Trophoblast cell (in vitro differentiated cells and primary cell): ENCODE measurements around the gene HJV.

Source experiments
- DNase-seq, 2 donors: peaks; one replicate each; pipeline ENCODE4 v3.0.0-alpha.2; 2016
- H2AFZ ChIP-seq: 2 replicates; pipeline ENCODE4 v1.6.1; 2013; ENCODE audit warnings: low read length, moderate library complexity, mild to moderate bottlenecking; ENCODE audit not compliant: insufficient read depth, poor library complexity
- H2AK5ac ChIP-seq: 2 replicates; pipeline ENCODE4 v1.6.1; 2013; ENCODE audit warnings: mild to moderate bottlenecking, low read length
- H2BK120ac ChIP-seq: 2 replicates; pipeline ENCODE4 v1.6.1; 2013; ENCODE audit warnings: low read length, mild to moderate bottlenecking, moderate library complexity; ENCODE audit not compliant: insufficient read depth, poor library complexity
- H2BK12ac ChIP-seq: 2 replicates; pipeline ENCODE4 v1.6.1; 2013; ENCODE audit warnings: mild to moderate bottlenecking, low read length, moderate library complexity
- H2BK5ac ChIP-seq: 2 replicates; pipeline ENCODE4 v1.6.1; 2013; ENCODE audit warnings: low read length, low read depth, moderate library complexity, mild to moderate bottlenecking; ENCODE audit not compliant: poor library complexity
- H3K14ac ChIP-seq: 2 replicates; pipeline ENCODE4 v1.6.1; 2013; ENCODE audit warnings: mild to moderate bottlenecking, low read length
- H3K18ac ChIP-seq: 2 replicates; pipeline ENCODE4 v1.6.1; 2013; ENCODE audit warnings: mild to moderate bottlenecking, low read length
- H3K23ac ChIP-seq: 2 replicates; pipeline ENCODE4 v1.6.1; 2013; ENCODE audit warnings: low read length
- H3K27ac ChIP-seq: 2 replicates; pipeline ENCODE4 v1.5.1; 2013; ENCODE audit warnings: low read depth, mild to moderate bottlenecking, inconsistent platforms, low read length, moderate library complexity
- H3K27me3 ChIP-seq: 2 replicates; pipeline ENCODE4 v1.6.1; 2013; ENCODE audit warnings: inconsistent platforms, mild to moderate bottlenecking, low read length, moderate library complexity; ENCODE audit not compliant: insufficient read depth
- H3K36me3 ChIP-seq, 2 experiments: 1 replicate in 1 of 2; 2 replicates in 1 of 2; pipeline ENCODE4 v1.6.1; 2013; ENCODE audit warnings: low read length in 2 of 2, mild to moderate bottlenecking in 2 of 2, moderate library complexity in 1 of 2; ENCODE audit not compliant: insufficient read depth in 2 of 2, control insufficient read depth in 1 of 2
- H3K4ac ChIP-seq: 2 replicates; pipeline ENCODE4 v1.6.1; 2013; ENCODE audit warnings: low read depth, mild to moderate bottlenecking, low read length, moderate library complexity
- H3K4me1 ChIP-seq, 2 experiments: 1 replicate in 1 of 2; 2 replicates in 1 of 2; pipeline ENCODE4 v1.6.1; 2013; ENCODE audit warnings: low read length in 2 of 2, mild to moderate bottlenecking in 2 of 2, moderate library complexity in 1 of 2; ENCODE audit not compliant: insufficient read depth in 2 of 2, control insufficient read depth in 1 of 2
- H3K4me2 ChIP-seq: 2 replicates; pipeline ENCODE4 v1.6.1; 2013; ENCODE audit warnings: inconsistent platforms, mild to moderate bottlenecking, low read length, moderate library complexity
- H3K4me3 ChIP-seq: 2 replicates; pipeline ENCODE4 v1.5.1; 2013; ENCODE audit warnings: mild to moderate bottlenecking, low read depth, low read length, inconsistent platforms
- H3K79me1 ChIP-seq: one replicate; pipeline ENCODE4 v1.6.1; 2013; ENCODE audit warnings: low read length
- H3K79me2 ChIP-seq: 2 replicates; pipeline ENCODE4 v1.6.1; 2013; ENCODE audit warnings: low read length, mild to moderate bottlenecking; ENCODE audit not compliant: control insufficient read depth, insufficient read depth, poor library complexity
- H3K9ac ChIP-seq: 2 replicates; pipeline ENCODE4 v1.6.1; 2013; ENCODE audit warnings: mild to moderate bottlenecking, low read length
- H3K9me3 ChIP-seq: 2 replicates; pipeline ENCODE4 v1.6.1; 2013; ENCODE audit warnings: low read depth, mild to moderate bottlenecking, control low read depth, inconsistent platforms, low read length; ENCODE audit not compliant: insufficient read depth
- H4K12ac ChIP-seq: 2 replicates; pipeline ENCODE4 v1.6.1; 2013; ENCODE audit warnings: low read depth, mild to moderate bottlenecking, low read length, moderate library complexity
- H4K8ac ChIP-seq: 2 replicates; pipeline ENCODE4 v1.6.1; 2013; ENCODE audit warnings: low read depth, mild to moderate bottlenecking, low read length, moderate library complexity
- H4K91ac ChIP-seq: one replicate; pipeline ENCODE4 v1.6.1; 2013; ENCODE audit warnings: low read depth, mild to moderate bottlenecking, low read length, moderate library complexity
- WGBS: extraction: QIAGEN DNeasy Blood & Tissue Kit; methylation state at CpG from one replicate; pipeline ENCODE4 v1.1.7; 2013; ENCODE audit warnings: missing lambda C conversion rate; ENCODE audit not compliant: insufficient read length, insufficient coverage; ENCODE audit errors: extremely low coverage; 5-methylcytosine and 5-hydroxymethylcytosine counted together

Gene HJV

GRCh38 chr1:146035048-146035423 is 13.5 kb upstream of the HJV start:
- no peak overlapping the region for H2BK5ac ChIP-seq
- no peak overlapping the region for H3K23ac ChIP-seq
- H3K4me3 ChIP-seq: peak overlapping the region; percentile 49
- DNase-seq: no peak
- no peak overlapping the region for H2AK5ac ChIP-seq
- H3K79me1 ChIP-seq: peaks cover 12% of the 10 kb centered on the region
- peak overlapping the region; percentile 44 for H4K8ac ChIP-seq
- no peaks in the 10 kb centered on the region for H3K4me1 ChIP-seq
- no peak overlapping the region for H2BK120ac ChIP-seq
- H3K4ac ChIP-seq: no peak overlapping the region
- H3K27ac ChIP-seq: no peak overlapping the region
- no peak overlapping the region for H3K18ac ChIP-seq
- H3K9me3 ChIP-seq: no peaks in the 10 kb centered on the region
- H3K9ac ChIP-seq: no peak overlapping the region
- no peak overlapping the region for H3K14ac ChIP-seq
- H2AFZ ChIP-seq: peak overlapping the region; percentile 83
- peak overlapping the region; percentile 57 for H3K4me2 ChIP-seq
- no peak overlapping the region for H2BK12ac ChIP-seq
- WGBS: no CpG with 5 or more reads among the region's 6 CpGs
- H4K12ac ChIP-seq: peak overlapping the region; percentile 60
- H3K27me3 ChIP-seq: no peaks in the 10 kb centered on the region
- no peaks in the 10 kb centered on the region for H3K36me3 ChIP-seq
- H4K91ac ChIP-seq: no peak overlapping the region
- peaks cover 6% of the 10 kb centered on the region for H3K79me2 ChIP-seq

- no peaks in the 10 kb centered on the region for H3K4me1 ChIP-seq
- DNase-seq: peak; percentile 5 to 77
- no peak overlapping the region for H4K91ac ChIP-seq
- no peak overlapping the region for H3K4me2 ChIP-seq
- WGBS: no CpG with 5 or more reads among the region's 6 CpGs
- H2BK120ac ChIP-seq: no peak overlapping the region
- H3K79me1 ChIP-seq: peaks cover 6% of the 10 kb centered on the region
- no peak overlapping the region for H3K9ac ChIP-seq
- no peak overlapping the region for H2AFZ ChIP-seq
- no peak overlapping the region for H3K23ac ChIP-seq
- no peak overlapping the region for H3K18ac ChIP-seq
- H3K4ac ChIP-seq: no peak overlapping the region
- H3K27ac ChIP-seq: no peak overlapping the region
- H2BK12ac ChIP-seq: no peak overlapping the region
- no peak overlapping the region for H3K14ac ChIP-seq
- H2BK5ac ChIP-seq: no peak overlapping the region
- no peak overlapping the region for H4K12ac ChIP-seq
- H3K79me2 ChIP-seq: peaks cover 2% of the 10 kb centered on the region
- no peak overlapping the region for H2AK5ac ChIP-seq
- H3K27me3 ChIP-seq: no peaks in the 10 kb centered on the region
- no peak overlapping the region for H3K4me3 ChIP-seq
- no peaks in the 10 kb centered on the region for H3K36me3 ChIP-seq
- no peak overlapping the region for H4K8ac ChIP-seq
- no peaks in the 10 kb centered on the region for H3K9me3 ChIP-seq
Observed at GRCh38 chr1:146032631-146033219, 11.2 kb upstream of the HJV start.

GRCh38 chr1:146031476-146031875 is 9.9 kb upstream of the HJV start:
- Histone ChIP-seq H4K12ac (no peak overlapping the region), H3K4me3 (no peak overlapping the region), H3K9me3 (no peaks in the 10 kb centered on the region), H3K4me2 (no peak overlapping the region), H3K79me1 (peaks cover 2% of the 10 kb centered on the region), H2AFZ (no peak overlapping the region), H3K18ac (no peak overlapping the region), H2BK120ac (no peak overlapping the region), H3K27ac (no peak overlapping the region), H3K79me2 (no peaks in the 10 kb centered on the region), H3K4me1 (no peaks in the 10 kb centered on the region), H3K9ac (no peak overlapping the region), H3K23ac (no peak overlapping the region), H2AK5ac (no peak overlapping the region), H3K36me3 (no peaks in the 10 kb centered on the region), H3K27me3 (no peaks in the 10 kb centered on the region), H3K14ac (no peak overlapping the region), H4K8ac (no peak overlapping the region), H4K91ac (no peak overlapping the region), H2BK12ac (no peak overlapping the region), H3K4ac (no peak overlapping the region), H2BK5ac (no peak overlapping the region)
- DNase-seq: no peak

- no peak overlapping the region for H4K8ac ChIP-seq
- no peaks in the 10 kb centered on the region for H3K79me2 ChIP-seq
- H2BK5ac ChIP-seq: no peak overlapping the region
- H3K27ac ChIP-seq: no peak overlapping the region
- no peaks in the 10 kb centered on the region for H3K79me1 ChIP-seq
- H3K27me3 ChIP-seq: no peaks in the 10 kb centered on the region
- H3K4ac ChIP-seq: no peak overlapping the region
- H2BK120ac ChIP-seq: no peak overlapping the region
- no peak overlapping the region for H2AFZ ChIP-seq
- H3K23ac ChIP-seq: no peak overlapping the region
- no peak overlapping the region for H3K18ac ChIP-seq
- no peak overlapping the region for H3K14ac ChIP-seq
- H3K9me3 ChIP-seq: no peaks in the 10 kb centered on the region
- no peak overlapping the region for H4K91ac ChIP-seq
- H3K4me1 ChIP-seq: no peaks in the 10 kb centered on the region
- no peak overlapping the region for H3K9ac ChIP-seq
- H3K4me2 ChIP-seq: no peak overlapping the region
- H4K12ac ChIP-seq: no peak overlapping the region
- no peak overlapping the region for H3K4me3 ChIP-seq
- H3K36me3 ChIP-seq: no peaks in the 10 kb centered on the region
- DNase-seq: no peak
- H2BK12ac ChIP-seq: no peak overlapping the region
- H2AK5ac ChIP-seq: no peak overlapping the region
Observed at GRCh38 chr1:146029117-146029516, 7.6 kb upstream of the HJV start.
